IMR-90 (cell line): Measurements from ENCODE around the gene CYB561D1. TPM values are rescaled to one million over a fixed set of nuclear protein-coding genes. Genes with fewer than 3 reads are reported as not detected.

Source experiments
- ATAC-seq: fragments of 200-7000 bp; cut with Tn5 transposase; 2 replicates; pipeline ENCODE4 v1.9.1; 2020; ENCODE audit warnings: low read depth, mild to moderate bottlenecking, moderate library complexity
- BruUV-seq: library from RNA; stranded (reverse); fragments of 400-500 nt; replicated peaks from 2 replicates; lab custom pipeline; 2021; lab: Mats Ljungman, UMichigan
- CTCF ChIA-PET: fragments of 300-600 bp; formaldehyde crosslinking; extraction: SDS; loops from one replicate; lab custom pipeline; 2021; ENCODE audit warnings: antibody characterized with exemption; lab: Yijun Ruan, JAX
- POLR2A ChIA-PET: fragments of 300-600 bp; sonication (Branson Sonifier 250); formaldehyde crosslinking; loops from one replicate; lab custom pipeline; 2022; ENCODE audit warnings: antibody characterized with exemption; ENCODE audit not compliant: unreplicated experiment; lab: Charles Lee
- DNase-seq: peaks from one replicate; pipeline ENCODE4 v3.0.0; 2013
- H2AFZ ChIP-seq: replicated peaks from 2 replicates; pipeline ENCODE3; 2013; ENCODE audit warnings: low read length, mild to moderate bottlenecking; ENCODE audit not compliant: poor library complexity
- H2AK5ac ChIP-seq: 2 replicates; pipeline ENCODE4 v1.6.1; 2013; ENCODE audit warnings: low read depth, low read length, inconsistent platforms
- H2AK9ac ChIP-seq: replicated peaks from 2 replicates; pipeline ENCODE3; 2013; ENCODE audit warnings: mild to moderate bottlenecking, low read depth, low read length, moderate library complexity; ENCODE audit not compliant: poor library complexity
- H2BK120ac ChIP-seq: 2 replicates; pipeline ENCODE4 v1.6.1; 2013; ENCODE audit warnings: low read depth, low read length, inconsistent platforms
- H2BK15ac ChIP-seq: 3 replicates; pipeline ENCODE4 v1.6.1; 2013; ENCODE audit warnings: low read depth, low read length, inconsistent platforms
- H2BK20ac ChIP-seq: 2 replicates; pipeline ENCODE4 v1.6.1; 2013; ENCODE audit warnings: low read depth, mild to moderate bottlenecking, inconsistent platforms, low read length, moderate library complexity
- H2BK5ac ChIP-seq: 2 replicates; pipeline ENCODE4 v1.6.1; 2013; ENCODE audit warnings: mild to moderate bottlenecking, low read depth, low read length, inconsistent platforms; ENCODE audit not compliant: poor library complexity, severe bottlenecking
- H3K14ac ChIP-seq: replicated peaks from 2 replicates; pipeline ENCODE4 v1.6.1; 2013; ENCODE audit warnings: low read depth, low read length, inconsistent platforms
- H3K18ac ChIP-seq: 2 replicates; pipeline ENCODE4 v1.6.1; 2013; ENCODE audit warnings: low read depth, low read length, control low read depth
- H3K23ac ChIP-seq: 2 replicates; pipeline ENCODE4 v1.6.1; 2013; ENCODE audit warnings: low read depth, low read length, inconsistent platforms
- H3K27ac ChIP-seq: 2 replicates; pipeline ENCODE4 v1.5.1; 2013; ENCODE audit warnings: mild to moderate bottlenecking, control low read depth, low read length; ENCODE audit not compliant: insufficient read depth
- H3K27me3 ChIP-seq: 2 replicates; pipeline ENCODE4 v1.6.1; 2013; ENCODE audit warnings: low read length; ENCODE audit not compliant: control insufficient read depth, insufficient read depth
- H3K36me3 ChIP-seq: 2 replicates; pipeline ENCODE4 v1.6.1; 2013; ENCODE audit warnings: low read length, mixed read lengths; ENCODE audit not compliant: control insufficient read depth, insufficient read depth
- H3K4ac ChIP-seq: 2 replicates; pipeline ENCODE4 v1.6.1; 2013; ENCODE audit warnings: low read depth, low read length, inconsistent platforms
- H3K4me1 ChIP-seq: 2 replicates; pipeline ENCODE4 v1.6.1; 2013; ENCODE audit warnings: low read length, mixed read lengths; ENCODE audit not compliant: control insufficient read depth, insufficient read depth
- H3K4me2 ChIP-seq: 2 replicates; pipeline ENCODE4 v1.6.1; 2013; ENCODE audit warnings: low read depth, mild to moderate bottlenecking, control low read depth, low read length, moderate library complexity
- H3K4me3 ChIP-seq: 2 replicates; pipeline ENCODE4 v1.5.1; 2013; ENCODE audit warnings: low read depth, mild to moderate bottlenecking, control low read depth, low read length, moderate library complexity; ENCODE audit not compliant: insufficient read depth
- H3K56ac ChIP-seq: 2 replicates; pipeline ENCODE4 v1.6.1; 2013; ENCODE audit warnings: low read length, inconsistent platforms; ENCODE audit not compliant: insufficient read depth; ENCODE audit errors: extremely low read depth
- H3K79me1 ChIP-seq, 2 experiments: 2 replicates each; pipeline ENCODE4 v1.6.1; 2013; ENCODE audit warnings: low read length in 2 of 2, inconsistent platforms in 1 of 2, low read depth in 1 of 2
- H3K9ac ChIP-seq: 2 replicates; pipeline ENCODE4 v1.6.1; 2013; ENCODE audit warnings: low read depth, low read length, control low read depth
- H3K9me1 ChIP-seq: 2 replicates; pipeline ENCODE4 v1.6.1; 2013; ENCODE audit warnings: low read length, inconsistent platforms; ENCODE audit not compliant: insufficient read depth
- H3K9me3 ChIP-seq: 2 replicates; pipeline ENCODE4 v1.6.1; 2013; ENCODE audit warnings: low read length; ENCODE audit not compliant: control insufficient read depth, insufficient read depth
- H4K20me1 ChIP-seq: 2 replicates; pipeline ENCODE4 v1.6.1; 2013; ENCODE audit warnings: low read length, inconsistent platforms; ENCODE audit not compliant: insufficient read depth
- H4K5ac ChIP-seq: 2 replicates; pipeline ENCODE4 v1.6.1; 2013; ENCODE audit warnings: mild to moderate bottlenecking, low read depth, low read length, control low read depth
- H4K8ac ChIP-seq, 2 experiments: 2 replicates each; pipeline ENCODE4 v1.6.1; 2013; ENCODE audit warnings: low read depth in 2 of 2, low read length in 2 of 2, control low read depth in 1 of 2, inconsistent platforms in 1 of 2
- H4K91ac ChIP-seq: 2 replicates; pipeline ENCODE4 v1.6.1; 2013; ENCODE audit warnings: low read depth, low read length, inconsistent platforms; ENCODE audit not compliant: insufficient read depth
- BHLHE40 ChIP-seq: fragments of 150-350 bp; IDR thresholded peaks from 2 replicates; pipeline ENCODE4 v1.6.1; 2016; ENCODE audit warnings: mild to moderate bottlenecking, low read depth, low read length
- MAFK ChIP-seq: IDR thresholded peaks from 2 replicates; pipeline ENCODE4 v1.6.1; 2012; ENCODE audit warnings: low read depth, low read length, improper control_type of control experiment
- MAZ ChIP-seq: IDR thresholded peaks from 2 replicates; pipeline ENCODE4 v1.6.1; 2012; ENCODE audit warnings: low read depth, mild to moderate bottlenecking, low read length, improper control_type of control experiment, moderate library complexity, borderline replicate concordance
- WGBS, 2 experiments: methylation state at CpG; one replicate each; pipeline versions ENCODE4 v1.1.5 to v1.1.7; 2013; ENCODE audit warnings: missing lambda C conversion rate in 2 of 2; ENCODE audit not compliant: insufficient read length in 1 of 2; ENCODE audit errors: extremely low coverage in 2 of 2; 5-methylcytosine and 5-hydroxymethylcytosine counted together
- dilution Hi-C: fragments of 300-500 bp; cut with HindIII; formaldehyde crosslinking; loops from one replicate; pipeline ENCODE4 v1.14.3; 2018; ENCODE audit warnings: low sequenced_read_pairs; ENCODE audit not compliant: unreplicated experiment
- in situ Hi-C: fragments of 300-500 bp; cut with MboI; formaldehyde crosslinking; loops from 3 replicates; pipeline ENCODE4 v1.14.3; 2019; ENCODE audit warnings: low sequenced_read_pairs, inconsistent platforms, mixed read lengths
- intact Hi-C: fragments of 100-400 bp; cut with micrococcal nuclease; formaldehyde crosslinking; loops from 2 replicates; pipeline ENCODE4 v1.10.0; 2022
- polyA plus RNA-seq, 3 experiments: library from polyadenylated mRNA; depleted of rRNA; stranded (reverse); fragments of >200 nt; gene quantifications; 2 replicates each; pipeline ENCODE4 v1.2.3, GENCODE V29; 2012; ENCODE audit warnings: low replicate concordance in 1 of 3
- total RNA-seq: library from RNA; depleted of rRNA; stranded (reverse); fragments of >200 nt; gene quantifications from 2 replicates; pipeline ENCODE4 v1.2.3, GENCODE V29; 2012

Gene CYB561D1
- total and polyA plus RNA-seq, 2 of the 4 experiments (the other 2 are of a cell fraction): 5.7 to 8.1 TPM

DNA sequence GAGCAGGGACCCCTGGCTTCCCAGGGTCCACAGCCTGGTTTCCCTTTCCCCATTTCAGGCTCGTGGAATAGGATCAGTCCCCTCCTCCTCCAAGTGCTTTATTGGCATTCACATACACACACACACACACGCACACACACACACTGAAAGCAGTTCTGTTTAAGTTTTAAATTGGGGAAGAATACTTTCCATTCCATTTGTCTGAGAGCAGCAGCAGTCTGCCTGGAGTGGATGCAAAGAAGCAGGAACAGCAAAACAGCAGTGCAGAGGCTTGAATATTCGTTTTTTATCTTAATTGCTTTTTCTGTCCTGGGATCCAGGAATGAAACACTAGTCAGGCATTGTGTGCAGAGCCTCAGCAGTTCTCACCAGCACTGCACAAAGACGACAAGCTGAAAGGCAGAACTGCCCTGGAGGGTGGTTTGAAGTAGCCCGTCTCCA lies 7.1 kb downstream of the CYB561D1 start:
- dilution Hi-C loops: no loop called here
- peak overlapping the region; percentile 54 for H2AFZ ChIP-seq
- CTCF ChIA-PET: interaction anchor here (5.1 kb wide), 1 partner anchor 31 kb away, joined by 51 read pairs; no protein-coding TSS in a partner anchor
- H3K9me3 ChIP-seq: no peaks in the 10 kb centered on the region
- intact Hi-C loops: no loop called here
- 0 out of 3 replicates have a peak overlapping the region, but pooled peaks have one; percentile 2 for H2BK15ac ChIP-seq
- H3K4ac ChIP-seq: peak overlapping the region; percentile 70
- H3K79me1 ChIP-seq: peaks cover 4 to 45% of the 10 kb centered on the region in 2 experiments
- ATAC-seq (peak; percentile 76), DNase-seq (peak; percentile 90)
- H2AK5ac ChIP-seq: peak overlapping the region; percentile 37; the same call in 1 of the 2 replicates
- H3K9me1 ChIP-seq: peaks cover 20% of the 10 kb centered on the region
- BruUV-seq: no TSS peak
- no peak overlapping the region for H3K56ac ChIP-seq
- H3K36me3 ChIP-seq: peaks cover 9% of the 10 kb centered on the region
- H2BK120ac ChIP-seq: peak overlapping the region; percentile 68
- WGBS, 2 experiments: 75% methylated on average over 1 of the region's 5 CpGs; no CpG with 5 or more reads in 1 of the 2 experiments
- POLR2A ChIA-PET: no interaction called here
- peak overlapping the region; percentile 62 for H3K4me2 ChIP-seq
- TF ChIP-seq MAFK: no peak
- TF ChIP-seq BHLHE40: peak; percentile 2; the same call in 1 of the 2 replicates
- TF ChIP-seq MAZ: peak; percentile 27; the same call in 1 of the 2 replicates
- H2BK5ac ChIP-seq: peak overlapping the region; percentile 36
- H3K4me3 ChIP-seq: no peak overlapping the region
- peak overlapping the region; percentile 60 for H4K91ac ChIP-seq
- no peak overlapping the region; the same call in 1 of the 2 replicates for H3K9ac ChIP-seq
- peak overlapping the region in 1 of 2 experiments; percentile 55; a peak in 1 of 4 replicates for H4K8ac ChIP-seq
- peaks cover 28% of the 10 kb centered on the region for H3K4me1 ChIP-seq
- in situ Hi-C loops: no loop called here
- H4K20me1 ChIP-seq: peaks cover 13% of the 10 kb centered on the region; the same call in 1 of the 2 replicates
- 0 out of 2 replicates have a peak overlapping the region, but pooled peaks have one; percentile 20 for H3K14ac ChIP-seq
- H3K27ac ChIP-seq: peak overlapping the region; percentile 60; the same call in 1 of the 2 replicates
- no peak overlapping the region for H4K5ac ChIP-seq
- H2AK9ac ChIP-seq: peak overlapping the region; percentile 82
- H3K18ac ChIP-seq: no peak overlapping the region
- peak overlapping the region; percentile 54; the same call in 1 of the 2 replicates for H3K23ac ChIP-seq
- H3K27me3 ChIP-seq: no peaks in the 10 kb centered on the region
- peak overlapping the region; percentile 16; the same call in 1 of the 2 replicates for H2BK20ac ChIP-seq
